Measurements from ENCODE around the gene BBC3.

Gene BBC3

GRCh38 chr19:47231215-47232054, 436 bp upstream of the BBC3 start:
- no peak for FAIRE-seq
- DNase-seq (ENCODE audit: low spot score), result peak; percentile 84

DNA sequence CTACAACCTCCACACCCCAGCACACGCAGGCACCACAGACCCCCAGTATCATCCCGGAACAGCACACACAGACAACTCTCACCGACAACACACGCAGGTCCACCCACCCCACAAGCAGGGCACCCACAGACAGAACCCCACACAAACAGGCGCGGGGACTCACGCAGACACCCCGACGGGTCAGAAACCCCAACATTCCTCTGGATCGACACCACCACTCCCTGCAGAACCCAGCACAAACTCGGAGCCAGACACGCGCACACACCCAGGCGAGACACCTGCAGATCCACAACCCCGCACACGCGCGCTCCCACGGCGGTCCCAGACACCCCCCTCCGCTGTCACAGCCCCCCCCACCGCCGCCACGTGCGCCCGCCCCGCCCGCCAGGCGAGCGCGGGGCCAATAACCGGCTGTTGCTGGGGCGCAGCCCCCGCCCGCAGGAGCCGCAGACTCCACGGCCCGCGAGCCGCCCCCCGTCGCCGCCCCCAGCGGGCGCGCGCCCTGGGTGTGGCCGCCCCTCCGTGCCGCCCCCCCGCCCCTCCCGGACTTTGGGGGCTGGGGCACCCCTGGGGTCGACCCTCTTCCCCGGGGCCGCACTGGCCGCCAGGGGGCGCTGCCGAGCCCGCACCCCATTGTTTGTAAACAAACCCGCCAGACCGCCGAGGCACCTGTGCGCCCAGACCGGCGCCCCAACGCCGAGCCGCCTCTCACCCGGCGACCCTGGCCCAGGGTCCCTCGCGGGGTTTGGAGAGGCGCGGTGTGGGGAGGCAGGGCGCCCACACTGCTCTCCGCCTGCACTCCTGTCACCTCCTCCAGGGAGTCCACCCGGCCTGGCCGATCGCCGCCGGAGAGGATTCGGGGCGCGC, 712 bp downstream of the BBC3 start:
- FAIRE-seq (no peak), DNase-seq (ENCODE audit: low spot score) (peak; percentile 57)

DNA sequence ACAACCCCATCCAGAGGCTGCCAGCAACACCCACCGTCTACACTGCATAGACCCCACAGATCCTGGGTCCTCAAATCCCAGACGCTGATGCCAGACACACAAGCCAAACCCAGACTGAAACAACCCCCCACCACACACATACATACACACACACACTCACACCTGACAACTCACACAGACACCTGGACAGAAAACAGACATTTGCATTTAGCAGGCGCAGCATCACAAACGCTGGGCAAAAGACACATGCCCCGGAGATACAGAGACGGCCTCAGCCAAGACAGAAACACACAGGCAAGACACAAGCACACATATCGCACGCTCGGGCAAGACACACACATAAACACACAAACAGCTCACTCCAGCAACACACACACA, 1.3 kb downstream of the BBC3 start:
- DNase-seq (ENCODE audit: low spot score) (no peak), FAIRE-seq (no peak)

DNA sequence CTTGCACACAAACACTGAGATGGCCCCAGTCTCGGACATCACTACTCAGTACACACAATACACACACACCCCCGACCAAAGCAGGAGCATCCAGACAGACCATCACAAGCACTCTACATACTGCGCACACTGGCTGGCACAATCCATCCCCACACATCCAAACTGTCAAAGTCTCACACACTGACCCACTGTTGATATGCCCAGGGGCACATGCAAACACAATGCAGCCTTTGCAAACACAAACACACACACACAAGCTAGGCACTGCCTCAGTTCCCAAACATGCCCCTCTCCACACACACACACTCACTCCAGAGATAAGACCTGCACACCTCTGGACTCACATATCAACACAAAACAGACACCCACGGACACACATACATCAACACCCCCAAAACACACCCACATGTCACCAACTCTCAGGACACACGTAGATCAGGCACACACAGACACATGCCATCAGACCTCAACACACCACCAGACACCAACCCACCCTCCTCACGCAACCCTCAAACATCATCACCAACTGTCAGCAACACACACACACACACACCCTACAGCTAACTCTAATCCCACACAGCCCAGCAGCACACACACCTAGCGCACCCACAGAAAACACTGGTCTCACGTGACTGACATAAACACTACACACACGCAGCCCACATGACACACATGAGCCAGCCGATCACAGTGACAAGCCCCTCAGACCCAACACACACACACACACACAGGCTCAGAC, 1.9 kb downstream of the BBC3 start:
- DNase-seq (ENCODE audit: low spot score) (no peak), FAIRE-seq (peak; percentile 30)

- FAIRE-seq (no peak), DNase-seq (ENCODE audit: low spot score) (peak; percentile 53)
Measured at GRCh38 chr19:47228168-47228936, 2.6 kb downstream of the BBC3 start.

- DNase-seq (ENCODE audit: low spot score), result peak; percentile 81
- no peak for FAIRE-seq
Measured at GRCh38 chr19:47227352-47228167, 3.4 kb downstream of the BBC3 start.

DNA sequence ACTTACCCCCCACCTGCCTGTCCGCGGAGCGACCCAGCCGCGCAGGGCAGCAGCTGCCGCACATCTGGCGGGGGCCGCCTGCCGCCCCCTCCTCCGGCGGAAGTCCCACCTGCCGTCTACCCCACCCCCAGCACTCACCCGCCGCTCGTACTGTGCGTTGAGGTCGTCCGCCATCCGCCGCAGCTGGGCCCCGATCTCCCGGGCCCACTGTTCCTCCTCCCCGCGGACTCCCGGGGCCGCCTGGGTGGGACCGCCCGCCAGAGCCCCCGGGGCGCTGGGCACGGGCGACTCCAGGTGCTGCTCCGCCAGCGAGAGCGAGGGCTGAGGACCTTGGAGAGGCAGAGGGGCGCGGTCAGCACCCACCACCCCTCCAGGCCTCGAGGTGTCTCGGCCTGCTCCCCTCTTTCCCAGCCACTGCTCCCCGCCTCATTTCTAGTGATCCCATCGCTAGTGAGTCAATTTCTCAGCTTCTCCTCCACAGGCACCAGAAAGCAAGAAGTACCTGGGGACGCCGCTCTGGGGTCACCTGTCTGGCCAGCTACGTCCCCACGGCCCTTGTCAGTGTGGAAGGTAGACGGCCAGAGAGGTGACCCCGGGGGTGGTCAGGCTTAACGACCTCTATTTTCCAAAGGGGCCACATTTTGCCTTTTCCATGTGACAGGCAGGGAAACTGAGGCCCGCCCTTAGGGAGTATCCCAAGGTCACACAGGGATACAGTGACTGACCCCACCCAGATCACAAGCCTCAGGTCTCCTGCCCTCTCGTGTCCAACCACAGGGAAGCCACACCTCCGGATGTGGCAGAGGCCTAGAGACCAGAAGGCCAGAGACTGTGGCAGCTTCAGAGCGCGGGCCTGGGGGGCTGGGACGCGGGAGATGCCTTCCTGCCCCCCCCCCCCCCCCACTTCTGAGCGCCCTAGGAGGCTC, 4.3 kb downstream of the BBC3 start:
- DNase-seq (ENCODE audit: low spot score) (peak; percentile 70), FAIRE-seq (no peak)

GRCh38 chr19:47225746-47226425, 5.1 kb downstream of the BBC3 start:
- peak; percentile 95 for DNase-seq (ENCODE audit: low spot score)
- FAIRE-seq, result no peak

DNA sequence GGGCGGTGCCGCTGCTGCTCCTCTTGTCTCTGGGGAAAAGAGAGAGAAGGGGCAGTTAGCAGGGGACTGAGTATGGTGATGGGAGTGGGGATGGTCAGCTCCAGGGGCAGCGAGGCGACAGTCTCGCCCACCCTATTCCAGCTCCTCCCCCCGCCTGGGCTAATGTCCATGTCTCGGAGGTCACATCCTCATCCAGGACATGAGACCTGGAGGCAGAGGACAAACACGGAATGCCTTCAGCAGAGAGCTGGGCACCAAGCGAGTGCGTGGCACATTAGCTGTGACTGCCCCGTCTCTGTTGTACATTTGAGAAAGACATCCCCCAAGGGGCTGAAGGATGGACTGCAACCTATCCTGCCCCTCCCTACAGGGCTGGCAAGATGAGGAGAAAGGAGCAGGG, 9.1 kb downstream of the BBC3 start:
- DNase-seq (ENCODE audit: low spot score), result no peak
- FAIRE-seq, result no peak

- FAIRE-seq (no peak), DNase-seq (ENCODE audit: low spot score) (no peak)
Measured at GRCh38 chr19:47221080-47221841, 9.7 kb downstream of the BBC3 start.

DNA sequence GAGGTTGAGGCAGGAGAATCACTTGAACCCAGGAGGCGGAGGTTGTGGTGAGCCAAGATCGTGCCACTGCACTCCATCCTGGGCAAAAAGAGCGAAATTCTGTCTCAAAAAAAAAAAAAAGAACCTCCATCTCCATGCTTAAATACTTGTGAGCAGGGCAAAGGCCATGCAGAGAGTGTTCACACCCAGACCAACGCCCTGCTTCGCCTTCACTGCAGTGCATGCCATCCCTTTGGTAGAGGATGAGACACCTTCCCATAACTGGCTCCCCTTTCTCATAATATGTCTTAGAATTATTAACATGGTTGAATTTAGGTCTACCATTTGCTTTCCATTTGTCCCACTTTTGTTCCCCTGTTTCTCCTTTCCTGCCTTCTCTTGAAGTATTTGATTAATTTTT, 15.4 kb downstream of the BBC3 start:
- FAIRE-seq, result no peak
- no peak for DNase-seq (ENCODE audit: low spot score)

DNA sequence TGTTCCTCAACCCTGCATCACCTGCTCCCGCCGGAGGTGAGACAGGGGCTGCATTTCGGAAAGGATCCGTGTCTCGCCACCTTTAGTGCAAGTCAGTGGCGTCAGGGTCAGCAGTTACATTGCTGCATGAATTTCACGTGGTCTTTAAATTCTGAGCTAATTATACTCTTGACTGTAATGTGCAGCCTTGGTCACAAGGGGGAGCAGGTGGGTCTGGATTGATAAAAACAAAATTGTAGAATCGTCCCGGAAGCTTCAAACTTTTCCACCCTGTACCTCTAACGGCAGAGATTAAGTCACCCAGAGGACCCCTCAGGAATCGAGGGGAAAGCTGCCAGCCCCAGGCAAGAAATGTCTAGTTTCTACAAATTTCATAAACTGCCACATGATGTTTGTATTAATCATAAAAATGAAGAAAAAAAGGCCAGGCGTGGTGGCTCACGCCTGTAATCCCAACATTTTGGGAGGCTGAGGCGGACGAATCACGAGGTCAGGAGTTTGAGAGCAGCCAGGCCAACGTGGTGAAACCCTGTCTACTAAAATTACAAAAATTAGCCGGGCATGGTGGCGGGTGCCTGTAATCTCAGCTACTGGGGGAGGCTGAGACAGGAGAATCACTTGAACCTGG, 20.2 kb downstream of the BBC3 start:
- peak; percentile 62 for DNase-seq (ENCODE audit: low spot score)

DNA sequence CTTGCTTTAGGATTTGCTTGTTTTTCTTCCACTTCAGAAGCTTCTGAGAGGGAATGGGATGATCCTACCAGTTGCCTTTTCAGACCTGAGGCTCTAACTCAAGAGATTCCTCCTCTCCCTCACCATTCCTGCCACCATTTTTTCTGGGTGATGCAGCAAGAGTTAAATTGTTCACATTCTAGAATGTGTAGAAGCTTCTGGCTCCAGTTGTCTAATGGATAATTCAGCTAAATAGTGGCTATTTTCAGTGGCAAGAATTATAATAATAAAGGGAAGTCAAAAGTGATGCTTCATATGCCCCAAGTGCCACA, 20.9 kb downstream of the BBC3 start:
- DNase-seq (ENCODE audit: low spot score) (no peak), FAIRE-seq (no peak)

More for the DNA sequence above, 20.2 kb downstream of the BBC3 start:
- peak; percentile 53 for FAIRE-seq

DNA sequence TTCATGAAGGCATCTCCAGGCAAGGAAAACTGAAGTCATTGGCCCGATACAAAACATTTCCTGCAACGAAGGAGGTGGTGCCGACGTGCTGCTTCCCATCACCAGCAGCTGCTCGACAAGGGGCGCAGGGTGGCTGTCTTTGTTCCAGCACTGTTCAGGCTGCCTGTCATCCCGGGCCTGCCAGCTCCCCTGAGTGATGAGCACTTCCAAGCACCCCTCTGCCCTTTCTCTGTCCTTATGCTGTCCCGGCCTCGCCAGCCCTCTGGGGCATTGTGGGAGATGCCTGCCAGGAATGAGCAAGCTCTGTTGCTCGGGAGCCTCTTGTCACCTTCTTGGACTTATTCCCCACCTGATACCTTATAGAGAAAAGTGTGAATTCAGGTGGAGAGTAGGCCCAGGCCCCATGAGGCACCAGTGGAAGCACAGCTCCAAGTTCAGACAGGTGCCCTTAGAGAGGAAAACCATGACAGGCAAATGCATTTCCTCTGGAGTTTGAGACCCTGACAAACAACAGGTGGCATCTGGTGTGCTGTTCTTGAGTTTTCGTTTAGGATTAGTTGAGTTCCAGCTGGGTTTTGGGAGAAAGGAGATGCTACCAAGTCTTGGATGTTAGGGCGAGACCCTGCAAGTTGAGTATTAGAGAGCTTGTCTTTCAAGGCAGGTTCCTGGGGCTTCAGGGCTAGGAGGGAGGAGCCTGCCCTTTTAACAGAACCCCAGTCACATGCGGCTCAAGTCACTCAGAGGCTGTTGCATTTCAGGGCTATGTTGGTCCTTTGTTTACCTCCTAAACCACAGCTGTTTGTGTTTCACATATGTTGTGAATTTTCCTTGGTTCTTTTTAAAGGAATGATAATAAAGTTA, 21.4 kb downstream of the BBC3 start:
- DNase-seq (ENCODE audit: low spot score) (no peak), FAIRE-seq (no peak)

GRCh38 chr19:47203254-47203653, 27.7 kb downstream of the BBC3 start:
- FAIRE-seq (no peak), DNase-seq (ENCODE audit: low spot score) (no peak)

- FAIRE-seq (no peak), DNase-seq (ENCODE audit: low spot score) (no peak)
Measured at GRCh38 chr19:47200530-47200929, 30.5 kb downstream of the BBC3 start.

DNA sequence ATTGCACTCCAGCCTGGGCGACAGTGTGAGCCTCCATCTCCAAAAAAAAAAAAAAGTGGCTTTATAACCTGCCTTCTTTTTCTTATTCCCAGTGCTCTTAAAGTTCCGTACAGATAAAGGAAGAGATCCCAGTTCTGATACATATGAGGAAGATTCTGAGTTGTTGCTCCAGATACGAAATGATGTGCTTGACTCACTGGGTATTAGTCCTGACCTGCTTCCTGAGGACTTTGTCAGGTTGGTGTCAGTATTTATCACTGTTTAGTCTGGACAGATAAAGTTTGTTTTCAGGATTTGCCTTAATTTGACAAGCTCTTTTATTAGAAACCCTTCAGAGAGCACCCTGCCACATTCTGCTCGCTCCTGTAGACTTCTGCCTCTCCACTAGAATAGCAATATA, 33.9 kb downstream of the BBC3 start:
- no peak for FAIRE-seq
- no peak for DNase-seq (ENCODE audit: low spot score)

Data from urothelium cell line (cell line).